LNCaP clone FGC (cell line): ENCODE results near the gene ACR.
A peak's percentile ranks its signal among the peaks of the same experiment; 100 is the strongest.

ENCODE experiments used
- DNase-seq: peaks from one replicate; pipeline ENCODE4 v3.0.0-alpha.2; 2011; ENCODE audit warnings: low read depth
- H3K4me3 ChIP-seq: 2 replicates; pipeline ENCODE4 v1.5.1; 2011; ENCODE audit warnings: mild to moderate bottlenecking, low read depth, low read length, control low read depth
- CTCF ChIP-seq: IDR thresholded peaks from 2 replicates; pipeline ENCODE4 v1.5.1; 2012; ENCODE audit warnings: mild to moderate bottlenecking; ENCODE audit not compliant: control insufficient read depth, insufficient read depth; ENCODE audit errors: extremely low read depth

ACR gene

GRCh38 chr22:50728523-50728931 lies 9.5 kb upstream of the ACR start:
- DNase-seq, result no peak
- TF ChIP-seq CTCF, result no peak

GRCh38 chr22:50729391-50730012 lies 8.5 kb upstream of the ACR start:
- no peak for DNase-seq
- H3K4me3 ChIP-seq, result no peak overlapping the region
- no peak for TF ChIP-seq CTCF

More at GRCh38 chr22:50728523-50728931, 9.5 kb upstream of the ACR start:
- H3K4me3 ChIP-seq, result no peak overlapping the region

- no peak for TF ChIP-seq CTCF
- H3K4me3 ChIP-seq, result no peak overlapping the region
- DNase-seq, result no peak
Measured at GRCh38 chr22:50730013-50730891, 7.8 kb upstream of the ACR start.

GRCh38 chr22:50730941-50731661 lies 6.9 kb upstream of the ACR start:
- no peak for DNase-seq
- no peak overlapping the region for H3K4me3 ChIP-seq
- no peak for TF ChIP-seq CTCF

GRCh38 chr22:50731811-50732624 lies 6.0 kb upstream of the ACR start:
- H3K4me3 ChIP-seq, result no peak overlapping the region
- TF ChIP-seq CTCF, result peak; percentile 92
- DNase-seq, result peak; percentile 2

- no peak overlapping the region for H3K4me3 ChIP-seq
- TF ChIP-seq CTCF, result no peak
- DNase-seq, result no peak
Measured at GRCh38 chr22:50732681-50733080, 5.3 kb upstream of the ACR start.
